Osteoblast (primary cell): ENCODE measurements around the gene ATRNL1. TPM values are rescaled to one million over a fixed set of nuclear protein-coding genes. Genes with fewer than 3 reads are reported as not detected.
A peak's percentile ranks its signal among the peaks of the same experiment; 100 is the strongest.
"Not testable (repeated sequence)": the region's sequence is repeated elsewhere in the genome, so short reads cannot be mapped to it uniquely, and the experiment has no call there.

Experiments
- DNase-seq: peaks from one replicate; pipeline ENCODE4 v3.0.0; 2011; ENCODE audit warnings: low spot score, mixed read lengths; ENCODE audit not compliant: insufficient read length; ENCODE audit errors: missing footprints
- H2AFZ ChIP-seq: 2 replicates; pipeline ENCODE4 v1.6.0; 2011; ENCODE audit warnings: mild to moderate bottlenecking, low read length
- H3K27ac ChIP-seq: 2 replicates; pipeline ENCODE4 v1.5.1; 2011; ENCODE audit warnings: mild to moderate bottlenecking, low read depth, low read length, moderate library complexity
- H3K27me3 ChIP-seq: 2 replicates; pipeline ENCODE4 v1.6.0; 2012; ENCODE audit warnings: mild to moderate bottlenecking, control low read depth, inconsistent platforms, low read length, moderate library complexity; ENCODE audit not compliant: insufficient read depth
- H3K36me3 ChIP-seq: 2 replicates; pipeline ENCODE4 v1.5.1; 2011; ENCODE audit warnings: mild to moderate bottlenecking, low read length, control low read depth, moderate library complexity; ENCODE audit not compliant: insufficient read depth
- H3K4me1 ChIP-seq: 2 replicates; pipeline ENCODE4 v1.5.1; 2011; ENCODE audit warnings: mild to moderate bottlenecking, low read length, control low read depth, moderate library complexity; ENCODE audit not compliant: insufficient read depth
- H3K4me2 ChIP-seq: 2 replicates; pipeline ENCODE4 v1.6.0; 2011; ENCODE audit warnings: mild to moderate bottlenecking, low read length; ENCODE audit not compliant: insufficient read depth
- H3K4me3 ChIP-seq: fragments of 200-600 bp; sonication (generic); 3 replicates; pipeline ENCODE4 v1.5.1; 2012; ENCODE audit warnings: mild to moderate bottlenecking, low read length, inconsistent platforms; ENCODE audit not compliant: insufficient read depth
- H3K79me2 ChIP-seq: 2 replicates; pipeline ENCODE4 v1.6.0; 2012; ENCODE audit warnings: mild to moderate bottlenecking, low read length, control low read depth, inconsistent platforms; ENCODE audit not compliant: insufficient read depth
- H3K9me3 ChIP-seq: 2 replicates; pipeline ENCODE4 v1.5.1; 2011; ENCODE audit warnings: low read depth, low read length, control low read depth
- H4K20me1 ChIP-seq: 2 replicates; pipeline ENCODE4 v1.6.0; 2012; ENCODE audit warnings: mild to moderate bottlenecking, low read length, control low read depth; ENCODE audit not compliant: insufficient read depth
- CTCF ChIP-seq: IDR thresholded peaks from 2 replicates; pipeline ENCODE4 v1.5.1; 2011; ENCODE audit warnings: mild to moderate bottlenecking, low read depth, low read length, moderate library complexity; ENCODE audit errors: extremely low read depth
- total RNA-seq: library from RNA; depleted of rRNA; stranded (reverse); fragments of >200 nt; gene quantifications from 2 replicates; pipeline ENCODE4 v1.2.3, GENCODE V29; 2012

ATRNL1 gene
- total RNA-seq, 1 donor: 1.4 TPM

GRCh38 chr10:115402699-115403098 lies 309.5 kb downstream of the ATRNL1 start:
- Histone ChIP-seq H3K79me2 (no peaks in the 10 kb centered on the region), H3K27ac (no peak overlapping the region), H3K4me1 (no peaks in the 10 kb centered on the region), H3K4me2 (no peak overlapping the region), H3K27me3 (no peaks in the 10 kb centered on the region), H3K36me3 (no peaks in the 10 kb centered on the region), H3K4me3 (no peak overlapping the region), H3K9me3 (no peaks in the 10 kb centered on the region), H4K20me1 (no peaks in the 10 kb centered on the region), H2AFZ (no peak overlapping the region)
- no peak for TF ChIP-seq CTCF
- DNase-seq: no peak

GRCh38 chr10:115405838-115406237 lies 312.7 kb downstream of the ATRNL1 start:
- H2AFZ ChIP-seq, H3K4me3 ChIP-seq, DNase-seq, H3K9me3 ChIP-seq, H3K4me2 ChIP-seq, H3K27me3 ChIP-seq, H3K4me1 ChIP-seq, H4K20me1 ChIP-seq, H3K79me2 ChIP-seq, H3K27ac ChIP-seq, H3K36me3 ChIP-seq: not testable (repeated sequence)

GRCh38 chr10:115409347-115409746 lies 316.2 kb downstream of the ATRNL1 start:
- Histone ChIP-seq H3K4me2 (no peak overlapping the region), H3K36me3 (no peaks in the 10 kb centered on the region), H3K4me1 (no peaks in the 10 kb centered on the region), H2AFZ (no peak overlapping the region), H3K4me3 (no peak overlapping the region), H3K79me2 (no peaks in the 10 kb centered on the region), H3K9me3 (no peaks in the 10 kb centered on the region), H3K27ac (no peak overlapping the region), H3K27me3 (no peaks in the 10 kb centered on the region), H4K20me1 (no peaks in the 10 kb centered on the region)
- TF ChIP-seq CTCF: no peak
- no peak for DNase-seq

GRCh38 chr10:115417585-115418265 lies 324.6 kb downstream of the ATRNL1 start:
- H3K4me3 ChIP-seq: no peak overlapping the region
- TF ChIP-seq CTCF: peak; percentile 26
- no peak overlapping the region for H2AFZ ChIP-seq
- H3K27ac ChIP-seq: no peak overlapping the region
- peak; percentile 48 for DNase-seq
- H3K27me3 ChIP-seq: no peaks in the 10 kb centered on the region
- H3K4me1 ChIP-seq: no peaks in the 10 kb centered on the region
- H4K20me1 ChIP-seq: no peaks in the 10 kb centered on the region
- no peaks in the 10 kb centered on the region for H3K36me3 ChIP-seq
- H3K4me2 ChIP-seq: no peak overlapping the region
- H3K79me2 ChIP-seq: no peaks in the 10 kb centered on the region
- H3K9me3 ChIP-seq: no peaks in the 10 kb centered on the region
